HL-60 (cell line): Measurements from ENCODE around the gene MERTK.

Experiments
- DNase-seq, 2 experiments: peaks; one replicate each; pipeline ENCODE4 v3.0.0-alpha.2; 2010 to 2020; ENCODE audit warnings: low read depth in 1 of 2, low spot score in 1 of 2
- H3K27ac ChIP-seq: fragments of 250-450 bp; sonication (Bioruptor Pico); replicated peaks from 2 replicates; pipeline ENCODE4 v1.5.1; 2020; ENCODE audit warnings: mild to moderate bottlenecking, moderate library complexity
- H3K27me3 ChIP-seq: fragments of 250-450 bp; sonication (Bioruptor Pico); 2 replicates; pipeline ENCODE4 v1.5.1; 2021; ENCODE audit warnings: mild to moderate bottlenecking, moderate library complexity; ENCODE audit not compliant: insufficient read depth, poor library complexity, severe bottlenecking
- H3K4me3 ChIP-seq: replicated peaks from 2 replicates; pipeline ENCODE4 v1.5.1; 2011; ENCODE audit warnings: mild to moderate bottlenecking, control low read depth, low read length; ENCODE audit not compliant: insufficient read depth
- CTCF ChIP-seq: IDR thresholded peaks from one replicate; pipeline ENCODE4 v1.5.1; 2011; ENCODE audit warnings: low read length, control low read depth, inconsistent platforms; ENCODE audit not compliant: insufficient read depth
- GABPA ChIP-seq: IDR thresholded peaks from 2 replicates; pipeline ENCODE4 v1.6.1; 2012; ENCODE audit warnings: low read depth
- POLR2AphosphoS5 ChIP-seq: IDR thresholded peaks from 2 replicates; pipeline ENCODE4 v1.6.1; 2012; ENCODE audit warnings: low read depth
- REST ChIP-seq: IDR thresholded peaks from 2 replicates; pipeline ENCODE4 v1.6.1; 2012; ENCODE audit warnings: low read depth; ENCODE audit not compliant: insufficient replicate concordance
- SPI1 ChIP-seq: IDR thresholded peaks from 2 replicates; pipeline ENCODE4 v1.6.1; 2012; ENCODE audit warnings: low read depth, mild to moderate bottlenecking, borderline replicate concordance

Gene MERTK

GRCh38 chr2:112045446-112046014 is 147.1 kb downstream of the MERTK start:
- Histone ChIP-seq H3K27ac (no peak overlapping the region), H3K27me3 (no peaks in the 10 kb centered on the region), H3K4me3 (no peak overlapping the region)
- DNase-seq = no peak
- TF ChIP-seq REST = no peak
- no peak for TF ChIP-seq POLR2AphosphoS5
- no peak for TF ChIP-seq SPI1
- no peak for TF ChIP-seq CTCF
- no peak for TF ChIP-seq GABPA

GRCh38 chr2:112046231-112046630 is 147.8 kb downstream of the MERTK start:
- Histone ChIP-seq H3K27ac (no peak overlapping the region), H3K4me3 (no peak overlapping the region), H3K27me3 (no peaks in the 10 kb centered on the region)
- TF ChIP-seq SPI1 (no peak), GABPA (no peak), REST (no peak), CTCF (no peak), POLR2AphosphoS5 (no peak)
- DNase-seq = no peak

- TF ChIP-seq POLR2AphosphoS5 (no peak), SPI1 (no peak), GABPA (no peak), CTCF (no peak), REST (no peak)
Measured at GRCh38 chr2:112047537-112048235, 149.3 kb downstream of the MERTK start.

More at GRCh38 chr2:112047537-112048235, 149.3 kb downstream of the MERTK start:
- H3K27ac ChIP-seq = no peak overlapping the region
- no peaks in the 10 kb centered on the region for H3K27me3 ChIP-seq
- DNase-seq = no peak
- no peak overlapping the region for H3K4me3 ChIP-seq
